Smooth muscle cell (in vitro differentiated cells): Measurements from ENCODE around the gene ASTN2. TPM values are rescaled to one million over a fixed set of nuclear protein-coding genes. Genes with fewer than 3 reads are reported as not detected.

Source experiments
- DNase-seq: peaks from one replicate; lab custom pipeline; 2025; ENCODE audit not compliant: unreplicated experiment; lab: John Stamatoyannopoulos, UW
- H2AFZ ChIP-seq: fragments of 200-600 bp; sonication (generic); 2 replicates; pipeline ENCODE4 v1.6.0; 2016; ENCODE audit warnings: antibody characterized with exemption, low read depth, mild to moderate bottlenecking
- H3F3A ChIP-seq: fragments of 200-600 bp; sonication (generic); 2 replicates; pipeline ENCODE4 v1.6.0; 2017; ENCODE audit warnings: antibody characterized with exemption, low read depth
- H3K27ac ChIP-seq: fragments of 200-600 bp; sonication (generic); 2 replicates; pipeline ENCODE4 v1.5.1; 2016; ENCODE audit warnings: low read depth, mild to moderate bottlenecking
- H3K27me3 ChIP-seq: fragments of 200-600 bp; sonication (generic); 2 replicates; pipeline ENCODE4 v1.6.1; 2016; ENCODE audit warnings: low read depth, mild to moderate bottlenecking
- H3K36me3 ChIP-seq: fragments of 200-600 bp; sonication (generic); 2 replicates; pipeline ENCODE4 v1.5.1; 2016; ENCODE audit warnings: low read depth
- H3K4me1 ChIP-seq: fragments of 200-600 bp; sonication (generic); 2 replicates; pipeline ENCODE4 v1.5.1; 2016; ENCODE audit warnings: low read depth
- H3K4me2 ChIP-seq: fragments of 200-600 bp; sonication (generic); 2 replicates; pipeline ENCODE4 v1.6.0; 2016; ENCODE audit warnings: mild to moderate bottlenecking
- H3K4me3 ChIP-seq: fragments of 200-600 bp; sonication (generic); 2 replicates; pipeline ENCODE4 v1.5.1; 2016; ENCODE audit warnings: mild to moderate bottlenecking
- H3K79me2 ChIP-seq: fragments of 200-600 bp; sonication (generic); 2 replicates; pipeline ENCODE4 v1.6.0; 2016; ENCODE audit warnings: low read depth, mild to moderate bottlenecking
- H3K9ac ChIP-seq: fragments of 200-600 bp; sonication (generic); 2 replicates; pipeline ENCODE4 v1.6.0; 2016; ENCODE audit warnings: low read depth
- H3K9me3 ChIP-seq: fragments of 200-600 bp; sonication (generic); replicated peaks from 2 replicates; pipeline ENCODE4 v1.5.1; 2016; ENCODE audit warnings: low read depth
- H4K20me1 ChIP-seq: fragments of 200-600 bp; sonication (generic); 2 replicates; pipeline ENCODE4 v1.6.0; 2016; ENCODE audit warnings: low read depth
- WGBS: methylation state at CpG from one replicate; pipeline ENCODE4 v1.1.7; 2016; ENCODE audit warnings: low lambda C conversion rate; 5-methylcytosine and 5-hydroxymethylcytosine counted together
- polyA plus RNA-seq: library from polyadenylated mRNA; unstranded; fragments of >200 nt; fragmentation: Nextera tagmentation; extraction: Ambion mirVana; gene quantifications from 2 replicates; pipeline ENCODE4 v1.2.1, GENCODE V29; 2016
- total RNA-seq: library from RNA; depleted of rRNA; stranded (reverse); fragments of >200 nt; gene quantifications from 2 replicates; pipeline ENCODE4 v1.2.3, GENCODE V29; 2014
- TF ChIP-seq, protein P1 (sequence below): fragments of 200-600 bp; sonication (generic); IDR thresholded peaks from 2 replicates; pipeline ENCODE4 v1.5.1; 2017; ENCODE audit warnings: borderline replicate concordance, mild to moderate bottlenecking, antibody characterized with exemption; ENCODE audit not compliant: insufficient read depth, poor library complexity, severe bottlenecking

ASTN2 gene
- total and polyA plus RNA-seq, 2 experiments from 2014 or later, result 6.5 to 6.7 TPM

DNA sequence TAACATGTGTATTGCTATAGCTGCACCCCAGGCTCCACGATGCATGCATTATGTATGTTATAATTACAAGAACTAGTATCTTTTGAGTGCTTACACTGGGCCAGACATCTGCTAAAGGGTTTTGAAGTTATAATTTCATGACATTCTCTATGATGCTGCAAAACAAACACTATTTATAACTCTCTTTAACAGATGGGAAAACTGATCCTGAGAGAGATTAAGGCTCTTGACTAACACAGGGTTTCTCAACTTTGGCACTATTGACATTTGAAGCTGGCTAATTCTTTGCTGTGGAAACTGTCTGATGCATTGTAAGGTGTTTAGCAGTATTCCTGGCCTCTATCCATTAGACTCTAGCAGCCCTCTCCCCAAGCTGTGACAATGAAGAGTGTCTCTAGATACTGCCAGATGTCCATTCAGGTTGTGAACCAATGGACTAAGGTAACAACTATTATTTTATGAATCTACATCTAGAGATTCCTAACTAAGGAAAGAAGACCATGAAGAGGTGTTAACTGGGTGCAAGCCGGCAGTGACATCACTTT lies 258.6 kb downstream of the ASTN2 start:
- no peaks in the 10 kb centered on the region for H3K79me2 ChIP-seq
- H3K4me2 ChIP-seq, result no peak overlapping the region
- H3K36me3 ChIP-seq, result no peaks in the 10 kb centered on the region
- H4K20me1 ChIP-seq, result no peaks in the 10 kb centered on the region
- TF ChIP-seq, protein P1, sequence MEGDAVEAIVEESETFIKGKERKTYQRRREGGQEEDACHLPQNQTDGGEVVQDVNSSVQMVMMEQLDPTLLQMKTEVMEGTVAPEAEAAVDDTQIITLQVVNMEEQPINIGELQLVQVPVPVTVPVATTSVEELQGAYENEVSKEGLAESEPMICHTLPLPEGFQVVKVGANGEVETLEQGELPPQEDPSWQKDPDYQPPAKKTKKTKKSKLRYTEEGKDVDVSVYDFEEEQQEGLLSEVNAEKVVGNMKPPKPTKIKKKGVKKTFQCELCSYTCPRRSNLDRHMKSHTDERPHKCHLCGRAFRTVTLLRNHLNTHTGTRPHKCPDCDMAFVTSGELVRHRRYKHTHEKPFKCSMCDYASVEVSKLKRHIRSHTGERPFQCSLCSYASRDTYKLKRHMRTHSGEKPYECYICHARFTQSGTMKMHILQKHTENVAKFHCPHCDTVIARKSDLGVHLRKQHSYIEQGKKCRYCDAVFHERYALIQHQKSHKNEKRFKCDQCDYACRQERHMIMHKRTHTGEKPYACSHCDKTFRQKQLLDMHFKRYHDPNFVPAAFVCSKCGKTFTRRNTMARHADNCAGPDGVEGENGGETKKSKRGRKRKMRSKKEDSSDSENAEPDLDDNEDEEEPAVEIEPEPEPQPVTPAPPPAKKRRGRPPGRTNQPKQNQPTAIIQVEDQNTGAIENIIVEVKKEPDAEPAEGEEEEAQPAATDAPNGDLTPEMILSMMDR, result no peak
- H3K4me1 ChIP-seq, result no peaks in the 10 kb centered on the region
- H3K9me3 ChIP-seq, result no peaks in the 10 kb centered on the region
- no peak for DNase-seq
- no peak overlapping the region for H3K9ac ChIP-seq
- 72% methylated on average over 2 of the region's 2 CpGs for WGBS
- no peaks in the 10 kb centered on the region for H3F3A ChIP-seq
- H3K27me3 ChIP-seq, result no peaks in the 10 kb centered on the region
- no peak overlapping the region for H3K27ac ChIP-seq
- H3K4me3 ChIP-seq, result no peak overlapping the region
- H2AFZ ChIP-seq, result no peak overlapping the region

DNA sequence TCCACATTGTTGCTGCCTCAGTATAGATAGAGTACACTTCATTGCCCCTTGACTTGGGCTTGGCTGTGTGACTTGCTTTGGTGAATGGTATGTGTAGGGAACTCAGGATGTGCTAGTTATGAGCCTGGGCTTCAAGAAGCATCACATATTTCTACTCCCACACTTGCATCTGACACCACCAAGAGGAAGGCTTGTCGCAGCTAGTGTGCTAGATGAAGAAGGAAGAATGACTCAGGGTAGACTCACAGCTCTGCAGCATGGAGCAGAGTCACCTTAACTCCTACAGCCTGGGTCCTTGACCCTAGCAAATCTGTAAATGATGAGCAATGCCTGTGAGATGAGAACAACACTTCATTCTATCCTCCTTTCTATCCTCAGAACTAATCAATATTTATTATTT lies 261.8 kb downstream of the ASTN2 start:
- DNase-seq, result no peak
- H3K4me2 ChIP-seq, result no peak overlapping the region

DNA sequence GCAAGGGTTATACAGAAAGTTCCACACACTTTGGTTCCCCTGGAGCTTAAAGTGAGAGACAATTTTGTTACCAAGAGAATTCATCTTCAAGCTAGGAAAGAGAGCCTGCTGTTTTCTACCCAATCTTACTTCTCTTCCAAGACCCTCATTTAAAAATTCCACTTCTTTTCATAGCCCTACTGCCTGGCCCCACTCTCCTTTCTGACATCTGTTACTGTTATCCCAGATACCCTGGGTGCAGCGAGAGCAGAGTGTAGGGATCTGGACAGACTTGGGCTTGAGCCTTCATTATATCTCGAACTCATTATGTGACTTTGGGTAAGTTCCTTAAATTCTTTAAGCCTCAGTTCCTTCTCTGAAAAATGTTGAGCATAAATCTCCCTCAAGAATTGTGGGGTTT lies 263.1 kb downstream of the ASTN2 start:
- Histone ChIP-seq H3K4me2 (no peak overlapping the region), H3K9me3 (no peaks in the 10 kb centered on the region), H3K9ac (no peak overlapping the region), H2AFZ (no peak overlapping the region), H3K27ac (no peak overlapping the region), H3K36me3 (no peaks in the 10 kb centered on the region), H4K20me1 (no peaks in the 10 kb centered on the region), H3K4me1 (no peaks in the 10 kb centered on the region), H3F3A (no peaks in the 10 kb centered on the region), H3K4me3 (no peak overlapping the region), H3K79me2 (no peaks in the 10 kb centered on the region), H3K27me3 (no peaks in the 10 kb centered on the region)
- WGBS, result 43% methylated on average over 2 of the region's 2 CpGs
- DNase-seq, result no peak
- TF ChIP-seq, protein P1, result no peak

More for the DNA sequence above, 261.8 kb downstream of the ASTN2 start:
- Histone ChIP-seq H2AFZ (no peak overlapping the region), H3K27me3 (no peaks in the 10 kb centered on the region), H3K27ac (no peak overlapping the region), H3K9ac (no peak overlapping the region), H3K36me3 (no peaks in the 10 kb centered on the region), H3K4me3 (no peak overlapping the region), H3K9me3 (no peaks in the 10 kb centered on the region), H3K4me1 (no peaks in the 10 kb centered on the region), H4K20me1 (no peaks in the 10 kb centered on the region), H3F3A (no peaks in the 10 kb centered on the region), H3K79me2 (no peaks in the 10 kb centered on the region)
- WGBS, result 7% methylated on average over 1 of the region's 1 CpG
- TF ChIP-seq, protein P1, result no peak

DNA sequence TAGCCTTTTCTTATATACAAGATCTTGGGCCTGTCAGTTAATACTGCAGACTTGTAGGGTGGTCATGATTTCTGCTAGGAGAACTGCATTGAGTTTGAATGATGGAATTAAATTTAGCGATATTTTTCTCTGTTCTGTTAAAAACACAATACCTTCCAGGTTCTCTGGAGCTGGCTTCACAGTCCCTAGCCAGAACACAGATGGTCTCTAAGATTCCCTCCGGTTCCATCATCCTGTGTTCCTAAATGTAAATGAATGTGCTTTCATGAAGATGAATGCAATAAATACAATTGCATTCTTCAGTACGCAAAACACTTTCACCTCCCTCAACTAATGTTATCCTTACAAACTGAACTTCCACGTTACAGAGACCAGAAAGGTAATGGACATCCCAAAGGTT lies 264.9 kb downstream of the ASTN2 start:
- no peak overlapping the region for H3K4me2 ChIP-seq
- no peak overlapping the region for H3K27ac ChIP-seq
- no peak overlapping the region for H3K9ac ChIP-seq
- DNase-seq, result no peak
- H4K20me1 ChIP-seq, result no peaks in the 10 kb centered on the region
- H3K36me3 ChIP-seq, result no peaks in the 10 kb centered on the region
- H3K4me3 ChIP-seq, result no peak overlapping the region
- H3K9me3 ChIP-seq, result no peaks in the 10 kb centered on the region
- no peaks in the 10 kb centered on the region for H3F3A ChIP-seq
- no peaks in the 10 kb centered on the region for H3K4me1 ChIP-seq
- no peaks in the 10 kb centered on the region for H3K27me3 ChIP-seq
- 97% methylated on average over 4 of the region's 4 CpGs for WGBS
- no peaks in the 10 kb centered on the region for H3K79me2 ChIP-seq
- TF ChIP-seq, protein P1, result no peak
- no peak overlapping the region for H2AFZ ChIP-seq
